Vagina (tissue), 2 donors: Measurements from ENCODE around the gene ELMO1.

Experiments
- POLR2A ChIP-seq, 2 donors: fragments of 450-650 bp; IDR thresholded peaks; one replicate each; pipeline ENCODE4 v1.6.1; 2017; ENCODE audit warnings: antibody characterized with exemption in 2 of 2, mild to moderate bottlenecking in 2 of 2, moderate library complexity in 2 of 2
- TF ChIP-seq, protein P1 (sequence below), 3 experiments: fragments of 450-650 bp in 2 of 3; fragments of 200-600 bp in 1 of 3; sonication (generic) in 1 of 3; IDR thresholded peaks; one replicate each; pipeline ENCODE4 v1.5.1; 2017 to 2019; ENCODE audit warnings: antibody characterized with exemption in 3 of 3, mild to moderate bottlenecking in 2 of 3, moderate library complexity in 2 of 3

DNA sequence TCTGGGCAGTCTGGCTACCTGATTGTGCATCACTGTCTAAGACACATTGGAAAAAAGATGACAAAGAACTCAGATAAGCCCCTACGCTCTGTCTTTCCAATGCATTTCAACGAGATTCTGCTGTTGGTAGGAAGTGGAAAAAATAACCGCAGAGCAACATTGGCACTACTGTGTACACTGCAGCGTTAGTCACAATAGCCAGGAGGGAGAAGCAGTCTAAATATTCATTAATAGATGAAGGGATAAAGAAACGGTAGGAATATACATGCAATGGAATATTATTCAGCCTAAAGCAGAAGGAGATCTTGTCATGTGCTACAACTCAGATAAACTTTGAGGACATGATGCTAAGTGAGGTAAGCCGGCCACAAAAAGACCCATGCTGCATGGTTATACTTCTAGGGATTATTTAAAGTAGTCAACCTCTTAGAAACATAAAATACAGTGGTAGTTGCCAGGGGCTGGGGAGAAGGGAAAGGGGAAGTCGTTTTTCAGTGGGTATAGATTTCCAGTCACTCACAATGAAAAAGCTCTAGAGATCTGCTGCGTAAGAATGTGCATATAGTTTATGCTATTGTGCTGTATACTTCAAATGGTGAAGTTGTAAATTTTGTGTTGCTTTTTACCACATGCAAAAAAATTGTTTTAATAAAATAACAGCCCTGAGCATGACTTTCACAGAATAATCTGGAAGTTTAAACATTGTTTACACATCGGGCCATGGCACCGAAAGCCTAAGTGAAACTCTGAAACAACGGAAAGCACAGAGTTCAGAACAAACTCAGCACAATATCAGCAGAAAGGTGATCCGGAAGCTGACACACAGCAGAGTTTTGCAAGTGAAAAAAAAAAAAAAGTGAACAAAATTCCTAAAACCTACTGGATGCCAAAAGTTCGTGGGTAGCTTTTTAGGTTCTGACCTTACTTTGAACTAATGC lies 40.1 kb downstream of the ELMO1 start:
- TF ChIP-seq, protein P1, sequence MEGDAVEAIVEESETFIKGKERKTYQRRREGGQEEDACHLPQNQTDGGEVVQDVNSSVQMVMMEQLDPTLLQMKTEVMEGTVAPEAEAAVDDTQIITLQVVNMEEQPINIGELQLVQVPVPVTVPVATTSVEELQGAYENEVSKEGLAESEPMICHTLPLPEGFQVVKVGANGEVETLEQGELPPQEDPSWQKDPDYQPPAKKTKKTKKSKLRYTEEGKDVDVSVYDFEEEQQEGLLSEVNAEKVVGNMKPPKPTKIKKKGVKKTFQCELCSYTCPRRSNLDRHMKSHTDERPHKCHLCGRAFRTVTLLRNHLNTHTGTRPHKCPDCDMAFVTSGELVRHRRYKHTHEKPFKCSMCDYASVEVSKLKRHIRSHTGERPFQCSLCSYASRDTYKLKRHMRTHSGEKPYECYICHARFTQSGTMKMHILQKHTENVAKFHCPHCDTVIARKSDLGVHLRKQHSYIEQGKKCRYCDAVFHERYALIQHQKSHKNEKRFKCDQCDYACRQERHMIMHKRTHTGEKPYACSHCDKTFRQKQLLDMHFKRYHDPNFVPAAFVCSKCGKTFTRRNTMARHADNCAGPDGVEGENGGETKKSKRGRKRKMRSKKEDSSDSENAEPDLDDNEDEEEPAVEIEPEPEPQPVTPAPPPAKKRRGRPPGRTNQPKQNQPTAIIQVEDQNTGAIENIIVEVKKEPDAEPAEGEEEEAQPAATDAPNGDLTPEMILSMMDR (IDR thresholded peaks at IDR 0.05) = no peak
- no peak for TF ChIP-seq POLR2A (IDR thresholded peaks at IDR 0.05)
